Effector CD8-positive, alpha-beta T cell (primary cell): ENCODE measurements around the gene RIMOC1.

Experiments
- DNase-seq: peaks from one replicate; lab custom pipeline; 2025; lab: John Stamatoyannopoulos, UW
- total RNA-seq, 4 experiments: gene quantifications; one replicate each; lab custom pipeline; 2026; lab: John Stamatoyannopoulos, UW

RIMOC1 gene
- 27.3 to 39.5 (median 34.9) reads per million in 4 experiments for total RNA-seq

- peak; percentile 95 for DNase-seq
Observed at GRCh38 chr5:41903892-41904799, at the start of gene RIMOC1. TSS of gene RIMOC1 (plus strand) at chr5:41904344. CDS start at chr5:41904368, 24 bp downstream.

- peak; percentile 16 for DNase-seq
Observed at GRCh38 chr5:41856644-41857491, 47.3 kb upstream of the RIMOC1 start.

GRCh38 chr5:41857989-41858388 lies 46.2 kb upstream of the RIMOC1 start:
- no peak for DNase-seq

- DNase-seq = no peak
Observed at GRCh38 chr5:41858890-41859289, 45.3 kb upstream of the RIMOC1 start.

GRCh38 chr5:41863871-41864486 lies 40.2 kb upstream of the RIMOC1 start:
- DNase-seq = no peak

- DNase-seq = no peak
Observed at GRCh38 chr5:41869151-41869723, 34.9 kb upstream of the RIMOC1 start.

- DNase-seq = peak; percentile 85
Observed at GRCh38 chr5:41869724-41870626, 34.2 kb upstream of the RIMOC1 start, which contains the start of gene OXCT1. TSS of gene OXCT1 (minus strand) at chr5:41870425. CDS start at chr5:41870358, 67 bp downstream.

GRCh38 chr5:41870627-41871048 lies 33.5 kb upstream of the RIMOC1 start:
- DNase-seq = no peak

- DNase-seq = no peak
Observed at GRCh38 chr5:41871852-41872251, 32.3 kb upstream of the RIMOC1 start.

- DNase-seq = no peak
Observed at GRCh38 chr5:41874512-41875060, 29.6 kb upstream of the RIMOC1 start.

GRCh38 chr5:41875121-41875520 lies 29.0 kb upstream of the RIMOC1 start:
- no peak for DNase-seq

GRCh38 chr5:41876678-41877077 lies 27.5 kb upstream of the RIMOC1 start:
- DNase-seq = no peak

- no peak for DNase-seq
Observed at GRCh38 chr5:41877408-41877807, 26.7 kb upstream of the RIMOC1 start.

GRCh38 chr5:41878173-41878572 lies 26.0 kb upstream of the RIMOC1 start:
- DNase-seq = no peak

- no peak for DNase-seq
Observed at GRCh38 chr5:41878643-41879478, 25.3 kb upstream of the RIMOC1 start.

GRCh38 chr5:41882765-41883164 lies 21.4 kb upstream of the RIMOC1 start:
- DNase-seq = no peak

- no peak for DNase-seq
Observed at GRCh38 chr5:41883243-41883642, 20.9 kb upstream of the RIMOC1 start.

GRCh38 chr5:41883936-41884335 lies 20.2 kb upstream of the RIMOC1 start:
- DNase-seq = no peak

GRCh38 chr5:41885286-41885685 lies 18.9 kb upstream of the RIMOC1 start:
- DNase-seq = no peak
